ENCODE results near the gene CATSPER3.

CATSPER3 gene

GRCh38 chr5:134945041-134945440 is 22.7 kb upstream of the CATSPER3 start:
- TF ChIP-seq POLR2A (IDR thresholded peaks at IDR 0.05; ENCODE audit: low read depth, low read length) (no peak), POLR2AphosphoS5 (IDR thresholded peaks at IDR 0.05; ENCODE audit: low read depth, low read length) (no peak), TAF1 (IDR thresholded peaks at IDR 0.05; ENCODE audit: borderline replicate concordance, low read depth, low read length) (no peak)
- DNase-seq (ENCODE audit: insufficient read length) (no peak), FAIRE-seq (no peak)

GRCh38 chr5:134948911-134949310 is 18.8 kb upstream of the CATSPER3 start:
- FAIRE-seq (no peak), DNase-seq (ENCODE audit: insufficient read length) (no peak)
- TF ChIP-seq TAF1 (IDR thresholded peaks at IDR 0.05; ENCODE audit: borderline replicate concordance, low read depth, low read length): no peak

GRCh38 chr5:134949316-134949715 is 18.4 kb upstream of the CATSPER3 start:
- TF ChIP-seq POLR2AphosphoS5 (IDR thresholded peaks at IDR 0.05; ENCODE audit: low read depth, low read length): no peak
- no peak for TF ChIP-seq TAF1 (IDR thresholded peaks at IDR 0.05; ENCODE audit: borderline replicate concordance, low read depth, low read length)
- no peak for TF ChIP-seq POLR2A (IDR thresholded peaks at IDR 0.05; ENCODE audit: low read depth, low read length)
- DNase-seq (ENCODE audit: insufficient read length) (no peak), FAIRE-seq (no peak)

- FAIRE-seq (no peak), DNase-seq (ENCODE audit: insufficient read length) (no peak)
- no peak for TF ChIP-seq POLR2A (IDR thresholded peaks at IDR 0.05; ENCODE audit: low read depth, low read length)
- TF ChIP-seq POLR2AphosphoS5 (IDR thresholded peaks at IDR 0.05; ENCODE audit: low read depth, low read length): no peak
- no peak for TF ChIP-seq TAF1 (IDR thresholded peaks at IDR 0.05; ENCODE audit: borderline replicate concordance, low read depth, low read length)
Measured at GRCh38 chr5:134957920-134958608, 9.6 kb upstream of the CATSPER3 start.

- TF ChIP-seq TAF1 (IDR thresholded peaks at IDR 0.05; ENCODE audit: borderline replicate concordance, low read depth, low read length) (no peak), POLR2A (IDR thresholded peaks at IDR 0.05; ENCODE audit: low read depth, low read length) (no peak), POLR2AphosphoS5 (IDR thresholded peaks at IDR 0.05; ENCODE audit: low read depth, low read length) (no peak)
- no peak for DNase-seq (ENCODE audit: insufficient read length)
- FAIRE-seq: peak; percentile 30
Measured at GRCh38 chr5:134958755-134959154, 9.0 kb upstream of the CATSPER3 start.

GRCh38 chr5:134963098-134963497 is 4.6 kb upstream of the CATSPER3 start:
- FAIRE-seq: no peak
- no peak for TF ChIP-seq POLR2AphosphoS5 (IDR thresholded peaks at IDR 0.05; ENCODE audit: low read depth, low read length)
- TF ChIP-seq POLR2A (IDR thresholded peaks at IDR 0.05; ENCODE audit: low read depth, low read length): no peak
- DNase-seq (ENCODE audit: insufficient read length): no peak

GRCh38 chr5:134964359-134965270 is 3.1 kb upstream of the CATSPER3 start:
- DNase-seq (ENCODE audit: insufficient read length): no peak
- FAIRE-seq: no peak
- TF ChIP-seq TAF1 (IDR thresholded peaks at IDR 0.05; ENCODE audit: borderline replicate concordance, low read depth, low read length) (no peak), POLR2AphosphoS5 (IDR thresholded peaks at IDR 0.05; ENCODE audit: low read depth, low read length) (no peak), POLR2A (IDR thresholded peaks at IDR 0.05; ENCODE audit: low read depth, low read length) (no peak)

GRCh38 chr5:134965271-134965825 is 2.4 kb upstream of the CATSPER3 start:
- DNase-seq (ENCODE audit: insufficient read length) (no peak), FAIRE-seq (no peak)
- TF ChIP-seq POLR2AphosphoS5 (IDR thresholded peaks at IDR 0.05; ENCODE audit: low read depth, low read length) (no peak), TAF1 (IDR thresholded peaks at IDR 0.05; ENCODE audit: borderline replicate concordance, low read depth, low read length) (no peak), POLR2A (IDR thresholded peaks at IDR 0.05; ENCODE audit: low read depth, low read length) (no peak)

GRCh38 chr5:134968055-134968454 is 348 bp downstream of the CATSPER3 start:
- FAIRE-seq (no peak), DNase-seq (ENCODE audit: insufficient read length) (no peak)
- TF ChIP-seq POLR2AphosphoS5 (IDR thresholded peaks at IDR 0.05; ENCODE audit: low read depth, low read length) (no peak), POLR2A (IDR thresholded peaks at IDR 0.05; ENCODE audit: low read depth, low read length) (no peak), TAF1 (IDR thresholded peaks at IDR 0.05; ENCODE audit: borderline replicate concordance, low read depth, low read length) (no peak)

GRCh38 chr5:134969166-134969565 is 1.5 kb downstream of the CATSPER3 start:
- FAIRE-seq (no peak), DNase-seq (ENCODE audit: insufficient read length) (no peak)
- TF ChIP-seq TAF1 (IDR thresholded peaks at IDR 0.05; ENCODE audit: borderline replicate concordance, low read depth, low read length) (no peak), POLR2A (IDR thresholded peaks at IDR 0.05; ENCODE audit: low read depth, low read length) (no peak), POLR2AphosphoS5 (IDR thresholded peaks at IDR 0.05; ENCODE audit: low read depth, low read length) (no peak)

- no peak for FAIRE-seq
- TF ChIP-seq POLR2AphosphoS5 (IDR thresholded peaks at IDR 0.05; ENCODE audit: low read depth, low read length): no peak
- TF ChIP-seq TAF1 (IDR thresholded peaks at IDR 0.05; ENCODE audit: borderline replicate concordance, low read depth, low read length): no peak
- no peak for TF ChIP-seq POLR2A (IDR thresholded peaks at IDR 0.05; ENCODE audit: low read depth, low read length)
Measured at GRCh38 chr5:134975078-134975715, 7.5 kb downstream of the CATSPER3 start.

More at GRCh38 chr5:134975078-134975715, 7.5 kb downstream of the CATSPER3 start:
- no peak for DNase-seq (ENCODE audit: insufficient read length)

Measured in GM12892 (cell line).